Measurements from ENCODE around the gene ALK.

Gene ALK

GRCh38 chr2:29578084-29578598 is 343.2 kb downstream of the ALK start:
- no peak for DNase-seq (ENCODE audit: low read depth in 2 of 2)

DNA sequence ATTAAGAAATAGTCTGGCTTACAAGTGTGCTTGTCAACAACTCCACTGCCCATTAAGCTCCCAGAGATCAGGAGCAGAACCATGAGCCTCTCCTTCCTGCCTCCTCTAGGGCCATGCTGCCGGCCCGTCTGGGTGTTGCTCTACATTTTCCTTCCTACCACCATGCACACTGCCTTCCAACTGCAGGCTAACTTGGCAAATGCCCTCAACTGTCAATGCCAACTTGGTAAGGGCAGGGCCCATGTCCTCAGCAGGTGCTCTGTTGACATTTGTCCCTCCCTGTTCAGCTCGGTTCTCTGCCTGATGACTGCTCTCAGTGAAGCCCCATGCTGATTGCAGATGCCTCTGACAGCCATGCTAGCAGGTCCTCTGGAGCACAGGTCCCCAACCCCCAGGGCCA is 345.2 kb downstream of the ALK start:
- DNase-seq (ENCODE audit: low read depth in 2 of 2) = no peak

- DNase-seq (ENCODE audit: low read depth in 2 of 2) = no peak
These were observed 346.0 kb downstream of the ALK start for GRCh38 chr2:29575370-29575890.

DNA sequence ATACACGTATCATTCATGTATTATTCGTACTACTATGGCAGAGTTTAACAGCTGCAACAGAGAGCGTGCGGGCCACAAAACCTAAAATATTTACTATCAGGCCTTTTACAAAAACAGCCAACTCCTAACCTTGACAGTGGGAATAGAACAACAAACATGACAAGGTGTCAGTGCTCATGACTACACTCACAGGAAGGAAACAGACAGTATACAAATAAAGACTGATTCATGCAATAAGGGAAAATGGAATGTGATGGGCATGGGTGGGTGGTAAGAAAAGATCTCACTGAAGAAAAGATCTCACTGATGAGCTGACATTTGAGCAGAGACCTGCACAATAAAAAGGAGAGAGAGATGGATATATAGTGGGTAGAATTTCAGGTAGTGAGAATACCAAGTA is 347.8 kb downstream of the ALK start:
- DNase-seq (ENCODE audit: low read depth in 2 of 2) = no peak

GRCh38 chr2:29573147-29573546 is 348.2 kb downstream of the ALK start:
- no peak for DNase-seq (ENCODE audit: low read depth in 2 of 2)

GRCh38 chr2:29570539-29570938 is 350.8 kb downstream of the ALK start:
- DNase-seq (ENCODE audit: low read depth in 2 of 2) = no peak

DNA sequence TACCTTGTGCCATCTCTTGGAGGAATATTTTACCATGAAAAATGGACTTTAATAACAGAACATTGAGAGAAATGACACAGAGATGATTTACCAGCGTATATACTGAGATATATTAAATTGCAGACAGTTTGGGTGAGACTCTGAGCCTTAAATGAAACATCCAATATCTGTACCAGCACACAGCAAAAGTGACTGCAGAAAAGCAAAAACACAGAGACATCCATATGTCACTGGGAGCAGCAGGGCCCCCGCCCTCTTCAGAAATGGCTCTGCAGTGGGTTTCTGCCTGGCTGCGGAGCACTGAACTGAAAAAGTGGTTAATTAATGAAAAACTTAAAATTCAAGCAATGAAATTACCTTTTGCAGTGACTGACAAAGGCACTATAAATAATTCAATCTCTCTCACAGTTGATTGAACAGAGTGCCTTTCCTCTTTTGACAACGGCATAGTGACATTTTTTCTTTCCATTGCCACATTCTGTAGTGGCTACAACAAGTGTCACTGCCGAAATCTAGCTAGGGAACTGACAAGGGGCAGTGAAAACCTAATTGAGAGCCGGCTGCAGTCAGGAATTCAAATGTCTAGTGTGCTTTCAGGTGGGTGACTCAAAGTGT is 353.4 kb downstream of the ALK start:
- no peak for DNase-seq (ENCODE audit: low read depth in 2 of 2)

DNA sequence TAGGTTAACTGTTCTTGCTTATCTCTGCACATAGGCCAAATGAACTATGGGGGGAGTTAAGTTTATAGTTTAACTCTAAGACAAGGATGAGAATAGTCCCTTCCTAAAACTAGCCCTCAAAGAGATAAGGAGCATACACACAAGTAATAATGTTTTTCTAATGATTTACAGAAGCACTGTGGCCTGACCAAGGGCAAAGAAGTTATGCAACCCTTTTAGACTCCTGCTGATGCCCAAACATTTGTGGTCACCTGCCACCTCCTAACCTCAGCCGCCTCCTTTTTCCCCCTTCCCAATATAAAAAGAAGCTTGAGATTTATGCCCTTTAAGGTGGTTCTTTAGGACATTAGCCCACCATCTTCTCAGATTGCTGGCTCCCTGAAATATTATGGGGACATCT is 357.7 kb downstream of the ALK start:
- no peak for DNase-seq (ENCODE audit: low read depth in 2 of 2)

- no peak for DNase-seq (ENCODE audit: low read depth in 2 of 2)
These were observed 358.5 kb downstream of the ALK start for GRCh38 chr2:29562896-29563295.

DNA sequence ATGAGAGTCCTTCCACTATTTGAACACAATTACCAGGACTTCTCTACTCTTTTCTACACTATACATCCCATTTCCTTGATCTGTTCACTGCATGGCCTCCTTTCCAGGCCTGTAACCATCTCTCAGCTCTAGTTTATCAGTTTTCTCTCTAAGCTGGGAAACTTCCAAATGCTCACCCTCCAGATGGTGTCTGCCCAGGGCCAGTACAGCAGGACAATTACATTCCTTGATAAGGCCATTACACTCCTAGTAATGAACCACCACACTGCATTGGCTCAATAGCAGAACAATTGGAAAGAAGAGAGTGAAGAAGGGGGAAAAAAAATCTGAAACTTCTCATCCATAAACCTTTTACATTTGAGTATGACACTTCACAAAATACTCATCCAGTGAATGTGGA is 359.1 kb downstream of the ALK start:
- no peak for DNase-seq (ENCODE audit: low read depth in 2 of 2)

GRCh38 chr2:29561628-29562027 is 359.8 kb downstream of the ALK start:
- no peak for DNase-seq (ENCODE audit: low read depth in 2 of 2)

- DNase-seq (ENCODE audit: low read depth in 2 of 2) = no peak
These were observed 360.2 kb downstream of the ALK start for GRCh38 chr2:29561181-29561580.

GRCh38 chr2:29560566-29560965 is 360.8 kb downstream of the ALK start:
- DNase-seq (ENCODE audit: low read depth in 2 of 2) = no peak

GRCh38 chr2:29560030-29560429 is 361.4 kb downstream of the ALK start:
- no peak for DNase-seq (ENCODE audit: low read depth in 2 of 2)

- DNase-seq (ENCODE audit: low read depth in 2 of 2) = no peak
These were observed 361.8 kb downstream of the ALK start for GRCh38 chr2:29559578-29559977.

DNA sequence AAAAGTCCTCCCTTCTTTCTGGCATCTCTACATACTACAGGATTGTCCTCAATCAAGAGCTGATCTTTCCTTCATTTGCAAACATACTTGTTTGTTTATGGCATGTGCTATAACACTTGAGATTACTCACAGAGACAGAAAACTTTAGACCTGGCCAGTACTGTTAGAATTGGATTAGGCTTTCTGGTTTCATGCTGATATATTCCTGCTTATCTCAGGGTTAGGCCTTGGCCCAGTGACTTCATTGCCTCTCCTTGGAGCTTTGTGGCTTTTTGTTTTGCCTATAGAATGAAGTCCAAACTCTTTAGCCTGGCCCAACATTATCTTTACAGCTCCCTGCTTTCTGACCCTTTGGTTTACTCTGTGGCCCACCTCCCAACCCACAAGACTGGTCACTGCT is 363.3 kb downstream of the ALK start:
- no peak for DNase-seq (ENCODE audit: low read depth in 2 of 2)

- DNase-seq (ENCODE audit: low read depth in 2 of 2) = no peak
These were observed 364.1 kb downstream of the ALK start for GRCh38 chr2:29557268-29557667.

DNA sequence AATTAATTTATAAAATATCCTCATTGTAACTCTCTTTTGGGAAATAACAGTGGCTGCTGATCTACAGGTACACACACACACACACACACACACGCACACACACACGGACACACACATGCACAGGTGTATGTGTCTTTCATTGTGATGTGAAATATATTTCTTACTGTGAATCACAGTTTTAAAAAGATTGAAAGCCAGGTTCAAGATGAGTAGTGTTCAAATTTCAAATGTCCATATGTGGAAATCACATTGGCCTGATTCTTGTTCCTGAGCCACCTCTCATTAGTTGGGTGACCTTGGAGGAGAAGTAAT is 372.4 kb downstream of the ALK start:
- DNase-seq (ENCODE audit: low read depth in 2 of 2) = no peak

- DNase-seq (ENCODE audit: low read depth in 2 of 2) = no peak
These were observed 376.5 kb downstream of the ALK start for GRCh38 chr2:29544917-29545316.

GRCh38 chr2:29544031-29544430 is 377.4 kb downstream of the ALK start:
- DNase-seq (ENCODE audit: low read depth in 2 of 2) = no peak

GRCh38 chr2:29535188-29535587 is 386.2 kb downstream of the ALK start:
- DNase-seq (ENCODE audit: low read depth in 2 of 2) = no peak

- DNase-seq (ENCODE audit: low read depth in 2 of 2) = no peak
These were observed 388.9 kb downstream of the ALK start for GRCh38 chr2:29532436-29532835.

GRCh38 chr2:29531626-29532025 is 389.8 kb downstream of the ALK start:
- DNase-seq (ENCODE audit: low read depth in 2 of 2) = no peak

DNA sequence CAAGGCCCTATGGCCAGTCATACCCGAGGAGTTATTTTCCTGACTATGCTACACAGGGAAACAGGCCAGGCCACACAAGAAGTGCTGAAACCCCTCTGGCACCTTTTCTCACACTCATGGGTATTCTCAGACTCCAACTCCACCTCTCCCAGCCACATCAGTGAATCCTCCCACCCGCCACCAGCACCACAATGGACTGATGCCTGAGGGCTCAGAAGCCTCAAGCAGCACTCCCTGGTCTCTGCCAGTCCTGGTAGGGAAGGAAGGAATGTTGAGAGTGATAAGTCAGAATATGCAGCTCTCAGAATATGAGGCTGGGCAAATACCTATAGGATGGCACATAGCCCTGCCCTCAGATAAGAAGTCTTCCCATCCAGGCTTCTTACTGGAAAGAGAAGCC is 391.1 kb downstream of the ALK start:
- DNase-seq (ENCODE audit: low read depth in 2 of 2) = no peak

Data from stimulated activated CD8-positive, alpha-beta memory T cell treated with anti-CD3 and anti-CD28 coated beads, Interleukin-2, amount 100 ng/mL, for 48 hours (primary cell).